HUDEP-2 (cell line): Measurements from ENCODE around the gene DDX24.
A peak's percentile ranks its signal among the peaks of the same experiment; 100 is the strongest.

ENCODE experiments used
- DNase-seq, 76 experiments: peaks; one replicate each; lab custom pipeline; 2025; ENCODE audit not compliant: unreplicated experiment in 76 of 76; lab: John Stamatoyannopoulos, UW

DDX24 gene

GRCh38 chr14:94080621-94081385, at the start of gene DDX24, which contains the start of gene IFI27L1:
Gene DDX24, minus strand, starts transcription at chr14:94081202. Its CDS starts 1,460 bp downstream, at chr14:94079742.
Gene IFI27L1, plus strand, starts transcription at chr14:94081310. Its CDS starts 15,628 bp downstream, at chr14:94096938.
- peak in 75 of 76 experiments; percentile 14 to 94 (median 89) for DNase-seq

- peak in 45 of 76 experiments; percentile 2 to 49 (median 21) for DNase-seq
Measured at GRCh38 chr14:94129758-94130414, 48.9 kb upstream of the DDX24 start.

GRCh38 chr14:94129111-94129757, 48.2 kb upstream of the DDX24 start, which contains the start of gene IFI27L2:
Gene IFI27L2, minus strand, starts transcription at chr14:94129604. Its CDS starts 40 bp downstream, at chr14:94129564.
- DNase-seq, result peak in 66 of 76 experiments; percentile 3 to 72 (median 46)

- DNase-seq, result no peak
Measured at GRCh38 chr14:94128216-94128839, 47.3 kb upstream of the DDX24 start.

DNA sequence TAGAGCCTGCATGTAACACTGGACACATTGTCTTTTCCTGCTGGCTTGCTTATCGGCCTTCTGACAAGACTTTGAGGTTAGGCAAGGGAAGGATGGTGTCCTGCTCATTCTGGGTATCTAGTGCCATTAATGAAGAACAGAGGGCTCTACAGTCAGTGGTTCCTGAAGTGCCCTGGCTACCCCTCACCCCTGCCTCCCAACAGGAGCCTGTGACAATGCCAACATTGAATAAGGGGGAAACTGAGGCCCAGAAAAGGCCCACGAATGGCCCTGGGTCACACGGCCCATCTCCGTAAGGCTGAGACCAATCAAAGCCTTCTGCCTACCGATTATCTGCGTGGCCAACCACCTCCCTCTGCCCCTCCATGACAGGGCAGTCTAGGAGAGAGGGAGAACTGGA, 46.3 kb upstream of the DDX24 start:
- no peak for DNase-seq

GRCh38 chr14:94126800-94127199, 45.8 kb upstream of the DDX24 start:
- DNase-seq, result no peak

- no peak for DNase-seq
Measured at GRCh38 chr14:94126419-94126677, 45.3 kb upstream of the DDX24 start.

- no peak for DNase-seq
Measured at GRCh38 chr14:94125659-94126418, 44.8 kb upstream of the DDX24 start.

DNA sequence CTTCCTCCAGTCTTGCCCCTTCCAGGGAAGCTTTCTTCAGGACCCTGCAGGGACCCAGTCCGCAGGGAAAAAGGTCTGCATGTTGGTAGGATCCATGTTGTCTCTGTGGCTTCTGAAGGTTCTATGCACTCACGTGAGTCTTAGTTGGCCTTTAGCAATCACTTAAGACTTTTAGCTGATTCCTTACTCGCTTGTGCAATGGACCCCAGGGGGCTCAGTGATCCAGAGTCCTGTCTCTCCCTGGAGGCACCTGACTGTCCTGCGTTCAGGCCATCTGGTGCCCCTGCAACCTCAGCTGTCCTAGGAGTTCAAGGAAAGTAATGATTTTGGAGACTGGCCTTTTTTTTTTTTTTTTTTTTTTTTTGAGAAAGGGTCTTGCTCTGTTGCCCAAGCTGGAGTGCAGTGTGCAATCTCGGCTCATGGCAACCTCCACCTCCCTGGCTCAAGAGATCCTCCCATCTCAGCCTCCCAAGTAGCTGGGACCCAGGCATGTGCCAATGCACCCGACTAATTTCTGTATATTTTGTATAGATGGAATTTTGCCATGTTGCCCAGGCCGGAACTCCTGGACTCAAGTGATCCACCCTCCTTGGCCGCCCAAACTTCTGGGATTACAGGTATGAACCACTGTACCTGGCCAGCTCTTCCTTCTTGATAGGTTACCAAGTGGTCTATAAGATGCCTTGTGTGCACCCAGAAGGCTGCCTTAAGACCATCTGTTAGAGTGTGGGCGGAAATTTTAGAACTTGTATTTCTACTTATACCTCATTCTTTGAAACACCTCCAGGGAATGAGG, 43.8 kb upstream of the DDX24 start:
- no peak for DNase-seq

DNA sequence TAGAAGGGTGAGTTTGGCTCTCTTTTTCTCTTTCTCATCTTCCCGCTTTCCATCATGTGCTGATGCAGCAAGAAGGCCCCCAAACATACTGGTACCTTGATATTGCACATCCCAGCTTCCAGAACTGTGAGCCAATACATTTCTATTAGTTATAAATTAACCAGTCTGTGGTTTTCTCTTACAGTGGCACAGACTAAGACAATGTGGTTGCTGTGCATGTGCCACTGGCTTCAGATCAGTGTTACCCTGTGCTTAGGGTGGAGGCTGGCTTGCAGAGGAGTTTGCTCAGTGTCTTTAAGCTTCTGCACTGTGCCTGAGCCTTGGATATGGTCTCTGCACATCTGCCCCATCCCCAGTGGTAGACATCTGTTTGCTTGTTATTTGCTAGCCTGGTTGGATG, 42.9 kb upstream of the DDX24 start:
- DNase-seq, result no peak

GRCh38 chr14:94123296-94123695, 42.3 kb upstream of the DDX24 start:
- no peak for DNase-seq

DNA sequence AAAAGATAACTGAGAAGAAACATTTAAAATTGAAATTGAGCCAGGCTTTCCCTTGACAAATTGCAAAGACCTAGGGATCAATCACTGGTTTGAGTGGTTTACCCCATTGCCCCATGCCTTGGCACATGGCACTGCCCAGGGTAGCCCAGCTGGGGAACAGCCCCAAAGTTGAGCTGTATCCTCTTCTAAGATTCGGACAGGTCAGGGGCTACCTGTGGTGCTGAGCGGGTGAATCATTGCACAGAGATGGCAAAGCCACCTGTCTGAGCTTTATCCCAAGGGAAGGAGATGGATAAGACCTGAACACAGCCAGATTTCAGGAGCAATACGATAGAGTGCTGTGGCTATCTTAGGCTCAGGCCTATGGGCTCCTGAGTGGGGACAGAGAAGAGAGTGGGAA, 41.4 kb upstream of the DDX24 start:
- no peak for DNase-seq

- no peak for DNase-seq
Measured at GRCh38 chr14:94121485-94121884, 40.5 kb upstream of the DDX24 start.

DNA sequence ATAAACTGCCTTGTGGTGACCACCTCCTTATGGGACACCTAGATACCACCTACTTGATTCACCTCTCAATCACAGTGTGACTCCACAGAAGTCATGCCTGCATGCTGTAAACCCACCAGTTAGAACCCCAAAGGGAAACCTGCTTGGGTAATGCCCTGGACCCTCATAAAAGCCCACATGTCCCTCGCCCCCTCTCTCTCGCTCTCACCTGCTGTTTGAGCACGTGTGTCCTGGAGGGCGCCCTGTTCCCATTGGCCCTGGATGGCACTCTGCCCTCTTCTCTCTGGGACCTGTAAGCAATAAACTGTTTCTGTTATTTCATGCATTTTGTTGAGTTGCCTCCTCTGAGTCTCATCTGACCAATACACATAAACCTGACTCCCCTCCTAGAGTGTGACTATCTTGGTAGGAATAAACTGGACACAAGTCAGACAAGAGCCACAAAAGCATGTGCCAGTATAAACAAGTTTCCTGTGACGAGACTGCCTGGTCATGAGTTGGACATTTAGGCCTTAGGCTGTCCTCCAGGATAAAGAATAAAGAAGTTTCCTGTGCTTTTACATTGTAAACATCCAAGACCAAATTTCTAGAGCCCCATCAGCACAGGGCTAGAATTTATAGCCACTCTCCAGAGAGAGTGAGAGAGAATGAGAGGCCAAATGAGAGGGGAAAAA, 39.8 kb upstream of the DDX24 start:
- no peak for DNase-seq

GRCh38 chr14:94119071-94119470, 38.1 kb upstream of the DDX24 start:
- DNase-seq, result no peak

DNA sequence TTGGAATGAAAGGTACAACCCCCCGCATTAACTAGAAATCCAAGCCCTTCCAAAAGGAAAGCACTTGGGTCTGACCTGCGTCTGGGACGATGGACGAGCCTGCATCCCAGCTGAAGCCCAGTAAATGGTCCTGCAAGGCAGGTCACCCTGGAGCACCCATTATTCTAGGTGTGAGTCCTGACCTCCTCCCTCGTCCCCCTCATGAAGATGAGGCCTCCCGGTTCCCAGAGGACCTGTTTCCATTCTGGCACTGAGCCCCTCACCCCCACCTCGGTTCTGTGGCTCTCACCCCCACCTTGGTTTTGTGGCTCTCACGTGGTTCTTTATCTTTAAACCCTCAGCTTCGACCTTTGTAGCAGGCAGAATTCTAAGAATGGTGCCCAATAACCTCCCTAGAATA, 36.9 kb upstream of the DDX24 start:
- DNase-seq, result no peak

DNA sequence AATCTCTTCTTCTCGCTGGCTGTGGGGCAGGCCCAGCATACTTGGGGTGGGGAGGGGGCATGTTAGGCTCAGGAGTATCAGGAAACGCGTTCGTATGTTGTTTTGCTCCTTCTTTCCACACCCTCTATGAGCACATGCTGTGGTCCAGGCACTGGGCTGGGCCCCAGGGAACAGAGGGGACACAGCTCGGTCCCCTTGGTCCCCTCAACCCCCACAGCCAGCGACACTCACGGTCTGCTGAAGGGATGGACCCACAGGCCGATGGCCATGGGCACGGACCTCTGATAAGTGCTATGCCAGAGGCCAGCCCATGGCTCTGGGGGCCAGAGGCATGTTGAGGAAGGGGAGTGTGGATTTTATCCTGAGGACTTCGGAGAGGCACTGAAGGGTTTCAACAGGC, 35.7 kb upstream of the DDX24 start:
- no peak for DNase-seq

- no peak for DNase-seq
Measured at GRCh38 chr14:94115631-94116030, 34.6 kb upstream of the DDX24 start.

DNA sequence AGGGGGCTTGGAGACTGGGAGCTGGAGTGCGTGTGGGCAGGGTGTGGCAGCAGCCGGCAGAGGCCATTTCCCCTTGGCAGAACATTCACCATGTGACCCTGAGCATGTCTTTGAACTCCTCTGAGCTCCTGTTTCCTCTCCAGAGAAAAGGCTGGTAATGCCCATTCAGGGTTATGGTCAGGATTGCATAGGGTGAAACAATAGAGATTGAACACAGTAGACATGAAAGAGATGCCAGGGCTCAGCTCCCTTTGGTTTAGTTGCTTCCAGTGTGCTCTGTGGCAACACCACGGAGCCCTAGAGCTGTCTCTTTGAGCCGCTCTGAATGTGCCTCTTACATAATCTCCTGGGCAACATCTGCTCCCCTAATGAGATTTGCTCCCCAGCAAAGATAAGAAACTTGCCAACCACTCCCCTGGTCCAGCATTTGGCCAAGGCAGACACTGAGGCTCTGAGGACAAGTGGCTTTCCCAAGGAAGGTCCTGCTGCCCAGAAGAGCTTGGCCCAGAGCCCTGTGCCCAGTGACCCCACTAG, 34.1 kb upstream of the DDX24 start:
- DNase-seq, result peak in 70 of 76 experiments; percentile 6 to 83 (median 46)
